Right lobe of liver (tissue), 6 donors: ENCODE data around the gene GTPBP2. TPM values are rescaled to one million over a fixed set of nuclear protein-coding genes. Genes with fewer than 3 reads are reported as not detected.

ENCODE experiments used
- ATAC-seq, 4 donors: fragments of 200-7000 bp; cut with Tn5 transposase; one replicate each; pipeline ENCODE4 v1.9.1; 2020; ENCODE audit warnings: mild to moderate bottlenecking in 4 of 4, moderate library complexity in 4 of 4
- DNase-seq, 3 donors: peaks; one replicate each; pipeline ENCODE4 v3.0.0-alpha.2; 2020
- H3K27ac ChIP-seq, 3 donors: fragments of 200-600 bp; one replicate each; pipeline ENCODE4 v1.8.0; 2022
- H3K27me3 ChIP-seq, 2 donors: fragments of 200-600 bp; one replicate each; pipeline ENCODE4 v1.8.0; 2022
- H3K36me3 ChIP-seq, 4 donors: fragments of 200-600 bp; sonication (generic) in 1 of 4; one replicate each; pipeline versions ENCODE4 v1.5.1 to v1.8.0; 2017 to 2022; ENCODE audit warnings: control low read depth in 1 of 4
- H3K4me1 ChIP-seq, 4 donors: fragments of 200-600 bp; sonication (generic) in 1 of 4; one replicate each; pipeline versions ENCODE4 v1.5.1 to v1.8.0; 2017 to 2022; ENCODE audit warnings: control low read depth in 1 of 4
- H3K4me3 ChIP-seq, 3 donors: fragments of 200-600 bp; one replicate each; pipeline ENCODE4 v1.8.0; 2022
- H3K9me3 ChIP-seq, 4 donors: fragments of 200-600 bp; sonication (generic) in 1 of 4; one replicate each; pipeline versions ENCODE4 v1.5.1 to v1.8.0; 2017 to 2022; ENCODE audit warnings: control low read depth in 1 of 4
- CTCF ChIP-seq, 4 donors: fragments of 200-600 bp in 3 of 4; fragments of 450-650 bp in 1 of 4; IDR thresholded peaks; one replicate each; pipeline versions ENCODE4 v1.5.1 to v1.8.0; 2016 to 2022; ENCODE audit warnings: antibody characterized with exemption in 4 of 4, mild to moderate bottlenecking in 2 of 4
- POLR2A ChIP-seq: fragments of 450-650 bp; IDR thresholded peaks from one replicate; pipeline ENCODE4 v1.6.1; 2017; ENCODE audit warnings: antibody characterized with exemption, mild to moderate bottlenecking
- WGBS: methylation state at CpG from one replicate; pipeline ENCODE4 v1.1.6; 2018; ENCODE audit warnings: low coverage, low lambda C conversion rate; ENCODE audit not compliant: insufficient coverage; ENCODE audit errors: missing lambda C conversion rate; 5-methylcytosine and 5-hydroxymethylcytosine counted together
- intact Hi-C, 2 donors: fragments of 100-400 bp; cut with DNase I; formaldehyde crosslinking; loops; one replicate each; pipeline versions ENCODE4 v1.11.2 to v1.14.1; 2022
- long read RNA-seq: library from polyadenylated mRNA; unstranded; transcript quantifications from one replicate; pipeline ENCODE4 v2.0.0, GENCODE V29; 2019
- total RNA-seq, 6 experiments: library from RNA; depleted of rRNA in 2 of 6; stranded (reverse); fragments of >200 nt in 2 of 6; fragmentation: NEBNext Ultra II Directional in 3 of 6; extraction: Animal tissue kit (Norgen Biotek cat#: 25700) in 3 of 6; gene quantifications; one replicate each; pipeline versions ENCODE4 v1.1.0 to v1.2.4, GENCODE V29; 2016 to 2023
- donor health status: DM: no; HTN: yes; CAD: no.
- donor health status: DM: no; HTN: no; CAD: no.
- donor health status: DM: no; HTN: no; CAD: no.
- donor health status: DM: no; HTN: yes; CAD: no.
- donor health status: DM: no; HTN: yes; CAD: no.

Gene GTPBP2
- 10 to 100 TPM; 12.5 to 39.9 (median 19.2) TPM for total RNA-seq
- long read RNA-seq: 0 reads

GRCh38 chr6:43629104-43629504 is at the start of gene GTPBP2:
TSS of gene GTPBP2 (minus strand) at chr6:43629264. CDS start at chr6:43629162, 102 bp downstream.
- 0% methylated on average over 9 of the region's 46 CpGs for WGBS
- peak within 1 kb of the TSS; percentile 72 to 93 (median 91) for H3K4me3 ChIP-seq
- H3K9me3 ChIP-seq: no peaks in the 10 kb centered on the region
- peaks cover 0 to 15% (median 11%) of the 10 kb centered on the region in 4 donors for H3K36me3 ChIP-seq
- peak; percentile 81 to 93 (median 88) for ATAC-seq
- TF ChIP-seq POLR2A (no peak), CTCF (IDR thresholded peaks at IDR 0.05) (no peak)
- DNase-seq: peak; percentile 99 to 100 (median 100)
- H3K27me3 ChIP-seq: no peaks in the 10 kb centered on the region
- intact Hi-C loops: no loop called here
- H3K27ac ChIP-seq: peak within 1 kb of the TSS; percentile 93 to 98 (median 95)
- peaks cover 0 to 19% (median 9%) of the 10 kb centered on the region in 4 donors for H3K4me1 ChIP-seq

- Histone ChIP-seq H3K4me3 (no peak overlapping the region), H3K36me3 (peaks cover 0 to 54% (median 25%) of the 10 kb centered on the region in 4 donors), H3K27ac (no peak overlapping the region), H3K27me3 (no peaks in the 10 kb centered on the region), H3K4me1 (no peaks in the 10 kb centered on the region), H3K9me3 (no peaks in the 10 kb centered on the region)
- intact Hi-C loops: no loop called here
- DNase-seq (no peak), ATAC-seq (no peak)
- TF ChIP-seq POLR2A: no peak
- no peak for TF ChIP-seq CTCF (IDR thresholded peaks at IDR 0.05)
- 98% methylated on average over 7 of the region's 7 CpGs for WGBS
Observed at GRCh38 chr6:43678341-43678740, 49.3 kb upstream of the GTPBP2 start.

- Histone ChIP-seq H3K4me3 (no peak overlapping the region), H3K36me3 (peaks cover 0 to 54% (median 25%) of the 10 kb centered on the region in 4 donors), H3K4me1 (peaks cover 0 to 3% (median 0%) of the 10 kb centered on the region in 4 donors), H3K9me3 (no peaks in the 10 kb centered on the region), H3K27ac (no peak overlapping the region), H3K27me3 (no peaks in the 10 kb centered on the region)
- intact Hi-C loops: no loop called here
- ATAC-seq: no peak
- DNase-seq: no peak
- 89% methylated on average over 6 of the region's 7 CpGs for WGBS
- no peak for TF ChIP-seq CTCF (IDR thresholded peaks at IDR 0.05)
- no peak for TF ChIP-seq POLR2A
Observed at GRCh38 chr6:43677759-43678158, 48.7 kb upstream of the GTPBP2 start.

- Histone ChIP-seq H3K9me3 (no peaks in the 10 kb centered on the region), H3K36me3 (peaks cover 0 to 54% (median 25%) of the 10 kb centered on the region in 4 donors), H3K27me3 (no peaks in the 10 kb centered on the region), H3K4me1 (peaks cover 0 to 9% (median 0%) of the 10 kb centered on the region in 4 donors), H3K27ac (no peak overlapping the region), H3K4me3 (no peak overlapping the region)
- intact Hi-C loops: no loop called here
- 85% methylated on average over 4 of the region's 7 CpGs for WGBS
- DNase-seq (no peak), ATAC-seq (no peak)
- no peak for TF ChIP-seq POLR2A
- TF ChIP-seq CTCF (IDR thresholded peaks at IDR 0.05): no peak
Observed at GRCh38 chr6:43676962-43677606, 48.0 kb upstream of the GTPBP2 start.
